ENCODE measurements around the gene MYO5A.

The MYO5A gene

DNA sequence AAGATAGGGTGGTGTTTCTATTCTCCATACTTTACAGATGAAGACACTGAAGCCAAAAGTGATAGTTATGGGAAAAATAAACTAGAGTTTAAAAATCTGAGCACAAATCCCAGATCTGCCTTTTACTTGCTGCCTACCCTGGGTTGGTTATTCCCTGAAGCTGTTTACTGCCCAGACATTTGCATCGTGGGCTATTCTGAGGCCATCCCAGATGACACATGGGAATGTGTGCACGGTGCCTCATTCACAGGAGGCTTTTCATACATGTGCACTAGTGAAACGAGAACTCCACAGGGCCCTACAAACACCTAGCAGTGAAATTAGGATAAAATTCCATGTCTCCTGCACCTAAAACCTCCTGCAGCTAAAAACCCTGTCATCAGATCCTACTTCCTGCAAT lies 250.5 kb downstream of the MYO5A start:
- CTCF ChIA-PET: interaction anchor here (0.6 kb wide), 1 partner anchor 36 kb away, joined by 3 read pairs; no protein-coding TSS in a partner anchor
- Histone ChIP-seq H3K9me3 (ENCODE audit: control insufficient read depth, insufficient read depth, low read depth, low read length) (no peaks in the 10 kb centered on the region), H3K4me1 (ENCODE audit: control insufficient read depth, insufficient read depth, low read length) (no peaks in the 10 kb centered on the region), H3K27ac (ENCODE audit: extremely low read depth, low read depth, low read length) (no peak overlapping the region), H3K36me3 (ENCODE audit: control insufficient read depth in 2 of 2, insufficient read depth in 1 of 2, low read length in 2 of 2) (peaks cover 4 to 78% of the 10 kb centered on the region in 2 experiments; a peak in 2 of 3 replicates), H3K4me3 (ENCODE audit: low read depth, low read length) (no peak overlapping the region)
- POLR2A ChIA-PET: interaction anchor here (0.7 kb wide), 1 partner anchor 16 kb away, joined by 3 read pairs; no protein-coding TSS in a partner anchor
- TF ChIP-seq, protein P1, sequence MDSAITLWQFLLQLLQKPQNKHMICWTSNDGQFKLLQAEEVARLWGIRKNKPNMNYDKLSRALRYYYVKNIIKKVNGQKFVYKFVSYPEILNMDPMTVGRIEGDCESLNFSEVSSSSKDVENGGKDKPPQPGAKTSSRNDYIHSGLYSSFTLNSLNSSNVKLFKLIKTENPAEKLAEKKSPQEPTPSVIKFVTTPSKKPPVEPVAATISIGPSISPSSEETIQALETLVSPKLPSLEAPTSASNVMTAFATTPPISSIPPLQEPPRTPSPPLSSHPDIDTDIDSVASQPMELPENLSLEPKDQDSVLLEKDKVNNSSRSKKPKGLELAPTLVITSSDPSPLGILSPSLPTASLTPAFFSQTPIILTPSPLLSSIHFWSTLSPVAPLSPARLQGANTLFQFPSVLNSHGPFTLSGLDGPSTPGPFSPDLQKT (IDR thresholded peaks at IDR 0.05; ENCODE audit: borderline replicate concordance, low read depth, low read length): no peak

DNA sequence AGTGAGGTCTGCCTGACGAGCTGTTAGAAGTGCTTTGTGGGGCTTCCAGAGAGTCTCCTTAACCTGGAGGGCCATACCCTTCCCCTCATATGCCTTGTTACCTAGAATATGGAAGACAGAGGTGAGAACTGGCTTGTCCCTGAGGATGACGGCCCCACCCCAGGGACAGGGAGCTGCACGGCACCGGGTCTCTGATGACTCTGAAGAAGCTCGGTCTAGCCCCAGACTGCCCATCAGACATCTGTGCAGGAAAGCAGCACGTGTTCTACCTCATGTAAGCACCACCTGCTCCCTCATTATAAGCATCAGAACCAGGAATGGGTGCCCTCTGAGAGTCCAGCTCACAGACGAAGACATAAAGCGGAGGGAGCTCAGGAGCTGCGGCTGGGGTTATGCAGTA lies 251.1 kb downstream of the MYO5A start:
- H3K27ac ChIP-seq (ENCODE audit: extremely low read depth, low read depth, low read length): no peak overlapping the region
- no peaks in the 10 kb centered on the region for H3K9me3 ChIP-seq (ENCODE audit: control insufficient read depth, insufficient read depth, low read depth, low read length)
- ChIA-PET CTCF (interaction anchor here (0.6 kb wide), 1 partner anchor 10 kb away, joined by 3 read pairs; no protein-coding TSS in a partner anchor), POLR2A (no interaction called here)
- TF ChIP-seq ZNF654 (tag by site-specific recombination; IDR thresholded peaks at IDR 0.05; ENCODE audit: low read depth) (no peak), HOXA7 (CRISPR knock-in tag; IDR thresholded peaks at IDR 0.05; ENCODE audit: borderline replicate concordance) (no peak), ZFP3 (tag by site-specific recombination; IDR thresholded peaks at IDR 0.05; ENCODE audit: low read depth) (no peak), HOXD13 (CRISPR knock-in tag; IDR thresholded peaks at IDR 0.05; ENCODE audit: borderline replicate concordance) (no peak), ZNF837 (tag by site-specific recombination; IDR thresholded peaks at IDR 0.05) (no peak), ZNF354C (tag by site-specific recombination; IDR thresholded peaks at IDR 0.05; ENCODE audit: borderline replicate concordance, low read depth) (no peak), ZFP37 (tag by site-specific recombination; IDR thresholded peaks at IDR 0.05) (no peak), GLIS1 (tag by site-specific recombination; IDR thresholded peaks at IDR 0.05) (no peak), SCRT2 (tag by site-specific recombination; IDR thresholded peaks at IDR 0.05) (no peak), BCL11A (tag by site-specific recombination; IDR thresholded peaks at IDR 0.05; ENCODE audit: low read depth) (no peak)
- TF ChIP-seq, protein P2, sequence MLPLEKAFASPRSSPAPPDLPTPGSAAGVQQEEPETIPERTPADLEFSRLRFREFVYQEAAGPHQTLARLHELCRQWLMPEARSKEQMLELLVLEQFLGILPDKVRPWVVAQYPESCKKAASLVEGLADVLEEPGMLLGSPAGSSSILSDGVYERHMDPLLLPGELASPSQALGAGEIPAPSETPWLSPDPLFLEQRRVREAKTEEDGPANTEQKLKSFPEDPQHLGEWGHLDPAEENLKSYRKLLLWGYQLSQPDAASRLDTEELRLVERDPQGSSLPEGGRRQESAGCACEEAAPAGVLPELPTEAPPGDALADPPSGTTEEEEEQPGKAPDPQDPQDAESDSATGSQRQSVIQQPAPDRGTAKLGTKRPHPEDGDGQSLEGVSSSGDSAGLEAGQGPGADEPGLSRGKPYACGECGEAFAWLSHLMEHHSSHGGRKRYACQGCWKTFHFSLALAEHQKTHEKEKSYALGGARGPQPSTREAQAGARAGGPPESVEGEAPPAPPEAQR (tag by site-specific recombination; IDR thresholded peaks at IDR 0.05): no peak
- TF ChIP-seq, protein P3, sequence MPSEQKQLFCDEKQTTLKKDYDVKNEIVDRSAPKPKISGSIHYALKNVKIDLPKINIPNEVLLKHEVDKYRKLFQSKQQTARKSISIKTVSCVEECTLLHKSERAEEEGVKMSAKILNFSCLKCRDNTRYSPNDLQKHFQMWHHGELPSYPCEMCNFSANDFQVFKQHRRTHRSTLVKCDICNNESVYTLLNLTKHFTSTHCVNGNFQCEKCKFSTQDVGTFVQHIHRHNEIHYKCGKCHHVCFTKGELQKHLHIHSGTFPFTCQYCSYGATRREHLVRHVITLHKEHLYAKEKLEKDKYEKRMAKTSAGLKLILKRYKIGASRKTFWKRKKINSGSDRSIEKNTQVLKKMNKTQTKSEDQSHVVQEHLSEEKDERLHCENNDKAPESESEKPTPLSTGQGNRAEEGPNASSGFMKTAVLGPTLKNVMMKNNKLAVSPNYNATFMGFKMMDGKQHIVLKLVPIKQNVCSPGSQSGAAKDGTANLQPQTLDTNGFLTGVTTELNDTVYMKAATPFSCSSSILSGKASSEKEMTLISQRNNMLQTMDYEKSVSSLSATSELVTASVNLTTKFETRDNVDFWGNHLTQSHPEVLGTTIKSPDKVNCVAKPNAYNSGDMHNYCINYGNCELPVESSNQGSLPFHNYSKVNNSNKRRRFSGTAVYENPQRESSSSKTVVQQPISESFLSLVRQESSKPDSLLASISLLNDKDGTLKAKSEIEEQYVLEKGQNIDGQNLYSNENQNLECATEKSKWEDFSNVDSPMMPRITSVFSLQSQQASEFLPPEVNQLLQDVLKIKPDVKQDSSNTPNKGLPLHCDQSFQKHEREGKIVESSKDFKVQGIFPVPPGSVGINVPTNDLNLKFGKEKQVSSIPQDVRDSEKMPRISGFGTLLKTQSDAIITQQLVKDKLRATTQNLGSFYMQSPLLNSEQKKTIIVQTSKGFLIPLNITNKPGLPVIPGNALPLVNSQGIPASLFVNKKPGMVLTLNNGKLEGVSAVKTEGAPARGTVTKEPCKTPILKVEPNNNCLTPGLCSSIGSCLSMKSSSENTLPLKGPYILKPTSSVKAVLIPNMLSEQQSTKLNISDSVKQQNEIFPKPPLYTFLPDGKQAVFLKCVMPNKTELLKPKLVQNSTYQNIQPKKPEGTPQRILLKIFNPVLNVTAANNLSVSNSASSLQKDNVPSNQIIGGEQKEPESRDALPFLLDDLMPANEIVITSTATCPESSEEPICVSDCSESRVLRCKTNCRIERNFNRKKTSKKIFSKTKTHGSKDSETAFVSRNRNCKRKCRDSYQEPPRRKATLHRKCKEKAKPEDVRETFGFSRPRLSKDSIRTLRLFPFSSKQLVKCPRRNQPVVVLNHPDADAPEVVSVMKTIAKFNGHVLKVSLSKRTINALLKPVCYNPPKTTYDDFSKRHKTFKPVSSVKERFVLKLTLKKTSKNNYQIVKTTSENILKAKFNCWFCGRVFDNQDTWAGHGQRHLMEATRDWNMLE (tag by site-specific recombination; conservative IDR thresholded peaks at IDR 0.05; ENCODE audit: low read depth): no peak
- TF ChIP-seq, protein P4, sequence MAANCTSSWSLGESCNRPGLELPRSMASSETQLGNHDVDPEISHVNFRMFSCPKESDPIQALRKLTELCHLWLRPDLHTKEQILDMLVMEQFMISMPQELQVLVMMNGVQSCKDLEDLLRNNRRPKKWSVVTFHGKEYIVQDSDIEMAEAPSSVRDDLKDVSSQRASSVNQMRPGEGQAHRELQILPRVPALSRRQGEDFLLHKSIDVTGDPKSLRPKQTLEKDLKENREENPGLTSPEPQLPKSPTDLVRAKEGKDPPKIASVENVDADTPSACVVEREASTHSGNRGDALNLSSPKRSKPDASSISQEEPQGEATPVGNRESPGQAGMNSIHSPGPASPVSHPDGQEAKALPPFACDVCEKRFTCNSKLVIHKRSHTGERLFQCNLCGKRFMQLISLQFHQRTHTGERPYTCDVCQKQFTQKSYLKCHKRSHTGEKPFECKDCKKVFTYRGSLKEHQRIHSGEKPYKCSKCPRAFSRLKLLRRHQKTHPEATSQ (tag by site-specific recombination; IDR thresholded peaks at IDR 0.05): no peak
- TF ChIP-seq, protein P5, sequence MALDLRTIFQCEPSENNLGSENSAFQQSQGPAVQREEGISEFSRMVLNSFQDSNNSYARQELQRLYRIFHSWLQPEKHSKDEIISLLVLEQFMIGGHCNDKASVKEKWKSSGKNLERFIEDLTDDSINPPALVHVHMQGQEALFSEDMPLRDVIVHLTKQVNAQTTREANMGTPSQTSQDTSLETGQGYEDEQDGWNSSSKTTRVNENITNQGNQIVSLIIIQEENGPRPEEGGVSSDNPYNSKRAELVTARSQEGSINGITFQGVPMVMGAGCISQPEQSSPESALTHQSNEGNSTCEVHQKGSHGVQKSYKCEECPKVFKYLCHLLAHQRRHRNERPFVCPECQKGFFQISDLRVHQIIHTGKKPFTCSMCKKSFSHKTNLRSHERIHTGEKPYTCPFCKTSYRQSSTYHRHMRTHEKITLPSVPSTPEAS (tag by site-specific recombination; IDR thresholded peaks at IDR 0.05): no peak
- H3K36me3 ChIP-seq (ENCODE audit: control insufficient read depth in 2 of 2, insufficient read depth in 1 of 2, low read length in 2 of 2): peaks cover 4 to 81% of the 10 kb centered on the region in 2 experiments; a peak in 2 of 3 replicates
- H3K4me1 ChIP-seq (ENCODE audit: control insufficient read depth, insufficient read depth, low read length): no peaks in the 10 kb centered on the region
- no peak overlapping the region for H3K4me3 ChIP-seq (ENCODE audit: low read depth, low read length)

Data from HEK293 (cell line).